ENCODE results near the gene SPZ1. TPM values are rescaled to one million over a fixed set of nuclear protein-coding genes. Genes with fewer than 3 reads are reported as not detected.

Gene SPZ1
- total RNA-seq, 2 donors from 2014 or later, result not detected

DNA sequence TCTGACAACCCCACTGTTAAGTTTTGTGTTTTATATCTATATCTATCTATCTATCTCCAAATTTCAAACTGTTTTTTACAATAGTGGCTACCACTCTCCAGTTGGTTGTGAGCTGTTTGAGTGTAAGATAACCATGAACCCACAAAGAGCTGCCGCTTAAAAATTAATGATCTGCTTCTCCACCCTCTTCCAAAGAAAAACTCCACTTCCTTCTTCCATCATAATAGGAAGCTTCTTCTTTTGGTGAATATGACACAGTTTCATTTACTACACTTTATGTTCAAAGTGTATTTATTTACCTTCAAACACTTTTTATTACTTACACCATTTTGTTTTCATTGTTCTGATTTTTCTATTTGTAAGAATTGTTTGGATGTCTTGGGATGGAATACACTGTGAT, 37.9 kb downstream of the SPZ1 start:
- WGBS, result 93% methylated on average over 1 of the region's 1 CpG
- H3K4me1 ChIP-seq (replicated peaks), result no peaks in the 10 kb centered on the region
- no peak overlapping the region for H3K27ac ChIP-seq
- H3K36me3 ChIP-seq, result no peaks in the 10 kb centered on the region
- intact Hi-C loops (cut with DNase I), result no loop called here
- no peak overlapping the region for H3K4me3 ChIP-seq
- no peaks in the 10 kb centered on the region for H3K27me3 ChIP-seq (replicated peaks; ENCODE audit: insufficient read depth)
- no peaks in the 10 kb centered on the region for H3K9me3 ChIP-seq
- DNase-seq (ENCODE audit: low spot score), result no peak
- TF ChIP-seq POLR2AphosphoS5 (IDR thresholded peaks at IDR 0.05) (no peak), POLR2A (IDR thresholded peaks at IDR 0.05) (no peak)

DNA sequence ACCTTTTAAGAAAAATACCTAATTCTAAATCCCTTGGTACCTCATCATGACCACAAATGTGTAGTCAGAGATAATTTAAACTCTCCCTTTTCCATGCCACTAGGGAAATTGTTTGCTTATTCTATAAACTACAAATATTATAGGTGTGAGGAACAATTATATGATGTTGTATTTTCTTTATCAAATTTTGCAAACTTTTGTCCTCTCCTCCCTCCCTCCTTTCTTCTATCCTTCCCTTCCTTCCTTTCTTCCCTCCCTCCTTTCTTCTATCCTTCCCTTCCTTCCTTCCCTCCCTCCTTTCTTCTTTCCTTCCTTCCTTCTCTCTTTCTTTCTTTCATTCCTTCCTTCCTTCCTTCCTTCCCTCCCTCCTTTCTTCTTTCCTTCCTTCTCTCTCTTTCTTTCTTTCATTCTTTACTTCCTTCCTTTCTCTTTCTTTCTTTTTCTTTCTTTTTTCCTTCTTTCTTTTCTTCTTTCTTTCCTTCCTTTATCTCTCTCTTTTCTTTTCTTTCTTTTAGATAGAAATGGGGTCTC, 41.2 kb downstream of the SPZ1 start:
- no peaks in the 10 kb centered on the region for H3K27me3 ChIP-seq (replicated peaks; ENCODE audit: insufficient read depth)
- H3K4me1 ChIP-seq (replicated peaks), result no peaks in the 10 kb centered on the region
- H3K4me3 ChIP-seq, result no peak overlapping the region
- intact Hi-C loops (cut with DNase I), result no loop called here
- H3K27ac ChIP-seq, result no peak overlapping the region
- H3K36me3 ChIP-seq, result no peaks in the 10 kb centered on the region
- no peak for TF ChIP-seq POLR2AphosphoS5 (IDR thresholded peaks at IDR 0.05)
- TF ChIP-seq POLR2A (IDR thresholded peaks at IDR 0.05), result no peak
- TF ChIP-seq, protein P1, sequence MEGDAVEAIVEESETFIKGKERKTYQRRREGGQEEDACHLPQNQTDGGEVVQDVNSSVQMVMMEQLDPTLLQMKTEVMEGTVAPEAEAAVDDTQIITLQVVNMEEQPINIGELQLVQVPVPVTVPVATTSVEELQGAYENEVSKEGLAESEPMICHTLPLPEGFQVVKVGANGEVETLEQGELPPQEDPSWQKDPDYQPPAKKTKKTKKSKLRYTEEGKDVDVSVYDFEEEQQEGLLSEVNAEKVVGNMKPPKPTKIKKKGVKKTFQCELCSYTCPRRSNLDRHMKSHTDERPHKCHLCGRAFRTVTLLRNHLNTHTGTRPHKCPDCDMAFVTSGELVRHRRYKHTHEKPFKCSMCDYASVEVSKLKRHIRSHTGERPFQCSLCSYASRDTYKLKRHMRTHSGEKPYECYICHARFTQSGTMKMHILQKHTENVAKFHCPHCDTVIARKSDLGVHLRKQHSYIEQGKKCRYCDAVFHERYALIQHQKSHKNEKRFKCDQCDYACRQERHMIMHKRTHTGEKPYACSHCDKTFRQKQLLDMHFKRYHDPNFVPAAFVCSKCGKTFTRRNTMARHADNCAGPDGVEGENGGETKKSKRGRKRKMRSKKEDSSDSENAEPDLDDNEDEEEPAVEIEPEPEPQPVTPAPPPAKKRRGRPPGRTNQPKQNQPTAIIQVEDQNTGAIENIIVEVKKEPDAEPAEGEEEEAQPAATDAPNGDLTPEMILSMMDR (IDR thresholded peaks at IDR 0.05), result no peak
- DNase-seq (ENCODE audit: low spot score), result no peak
- no peaks in the 10 kb centered on the region for H3K9me3 ChIP-seq

DNA sequence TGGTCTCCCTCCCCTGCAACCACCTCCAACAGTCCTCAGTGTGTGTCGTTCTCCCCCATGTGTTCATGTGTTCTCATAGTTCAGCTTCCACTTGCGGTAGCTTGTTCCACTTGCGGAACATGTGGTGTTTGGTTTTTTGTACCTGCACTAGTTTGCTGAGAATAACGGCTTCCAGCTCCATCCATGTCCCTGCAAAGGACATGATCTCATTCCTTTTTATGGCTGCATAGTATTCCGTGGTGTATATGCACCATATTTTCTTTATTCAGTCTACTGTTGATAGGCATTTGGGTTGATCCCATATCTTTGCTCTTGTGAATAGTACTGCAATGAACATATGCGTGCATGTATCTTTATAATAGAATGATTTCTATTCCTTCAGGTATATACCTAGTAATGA, 45.1 kb downstream of the SPZ1 start:
- 91% methylated on average over 6 of the region's 6 CpGs for WGBS
- Histone ChIP-seq H3K4me1 (replicated peaks) (no peaks in the 10 kb centered on the region), H3K36me3 (no peaks in the 10 kb centered on the region), H3K27me3 (replicated peaks; ENCODE audit: insufficient read depth) (no peaks in the 10 kb centered on the region), H3K4me3 (no peak overlapping the region), H3K9me3 (no peaks in the 10 kb centered on the region), H3K27ac (no peak overlapping the region)
- DNase-seq (ENCODE audit: low spot score), result no peak
- TF ChIP-seq POLR2AphosphoS5 (IDR thresholded peaks at IDR 0.05), result no peak
- TF ChIP-seq, protein P1 (IDR thresholded peaks at IDR 0.05), result no peak
- no peak for TF ChIP-seq POLR2A (IDR thresholded peaks at IDR 0.05)
- intact Hi-C loops (cut with DNase I), result no loop called here

DNA sequence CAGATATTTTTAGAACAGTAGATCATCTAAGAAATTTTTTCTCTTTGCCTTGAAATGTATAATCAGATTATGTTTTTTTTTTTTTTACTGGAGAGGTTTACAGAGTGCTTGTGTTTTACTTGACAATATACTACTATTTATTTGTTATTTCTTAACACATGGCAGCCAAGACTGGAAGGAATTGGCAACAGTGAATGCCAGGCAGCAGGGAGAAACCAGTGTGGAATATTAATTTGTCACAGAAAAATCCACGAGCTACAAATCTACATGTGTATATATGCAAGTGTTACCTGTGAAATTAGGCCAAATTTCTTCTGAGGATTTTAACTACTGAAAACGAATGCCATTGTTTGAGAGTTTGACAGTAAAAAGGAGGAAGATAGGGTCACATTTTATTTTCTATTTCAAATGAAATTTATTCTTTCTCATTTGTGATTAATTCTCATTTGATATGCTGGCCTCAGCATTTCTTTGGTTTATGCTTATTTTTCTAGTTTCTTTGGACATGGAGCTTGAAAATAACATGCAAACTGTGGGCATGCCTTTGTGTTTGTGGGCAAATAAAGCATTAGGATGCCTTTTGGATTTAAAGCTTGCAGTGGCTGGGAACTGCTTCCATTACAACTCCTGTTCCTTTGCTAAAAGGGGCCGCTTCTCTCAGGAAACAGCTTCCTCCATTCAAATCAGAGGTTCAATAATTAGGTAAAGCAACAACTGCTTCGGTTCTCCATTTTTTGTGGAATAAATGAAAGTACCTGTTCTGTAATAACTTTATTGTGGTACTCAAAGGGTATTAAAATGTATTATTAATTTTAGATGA, 49.1 kb downstream of the SPZ1 start:
- 47% methylated on average over 4 of the region's 4 CpGs for WGBS
- intact Hi-C loops (cut with DNase I), result no loop called here
- H3K4me3 ChIP-seq, result no peak overlapping the region

DNA sequence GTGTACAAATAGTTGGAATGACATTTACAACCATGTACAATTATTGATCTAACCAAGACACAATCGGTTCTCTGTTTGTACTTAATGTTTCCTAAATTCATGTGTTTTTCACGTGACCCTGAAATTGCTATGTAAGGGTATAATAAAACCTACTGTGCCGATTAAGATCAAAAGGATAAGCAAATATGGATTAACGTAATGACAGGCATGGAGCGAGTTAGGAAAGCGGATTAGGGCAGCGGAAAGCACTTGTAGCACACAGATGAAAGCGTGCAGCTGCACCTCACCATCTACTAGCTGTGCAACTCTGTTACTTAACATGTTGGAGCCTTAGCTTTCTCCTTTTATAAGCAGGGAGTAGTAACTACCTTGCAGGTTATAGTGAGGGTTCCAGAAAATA, 49.7 kb downstream of the SPZ1 start:
- intact Hi-C loops (cut with DNase I), result no loop called here
- 36% methylated on average over 8 of the region's 8 CpGs for WGBS
- Histone ChIP-seq H3K27me3 (replicated peaks; ENCODE audit: insufficient read depth) (no peaks in the 10 kb centered on the region), H3K4me3 (no peak overlapping the region), H3K27ac (no peak overlapping the region), H3K36me3 (no peaks in the 10 kb centered on the region), H3K9me3 (no peaks in the 10 kb centered on the region), H3K4me1 (replicated peaks) (no peaks in the 10 kb centered on the region)
- no peak for DNase-seq (ENCODE audit: low spot score)
- TF ChIP-seq, protein P1 (IDR thresholded peaks at IDR 0.05), result no peak
- TF ChIP-seq POLR2A (IDR thresholded peaks at IDR 0.05), result no peak
- no peak for TF ChIP-seq POLR2AphosphoS5 (IDR thresholded peaks at IDR 0.05)

More for the DNA sequence above, 49.1 kb downstream of the SPZ1 start:
- TF ChIP-seq, protein P1 (IDR thresholded peaks at IDR 0.05), result no peak
- TF ChIP-seq POLR2A (IDR thresholded peaks at IDR 0.05) (no peak), POLR2AphosphoS5 (IDR thresholded peaks at IDR 0.05) (no peak)
- Histone ChIP-seq H3K27ac (no peak overlapping the region), H3K36me3 (no peaks in the 10 kb centered on the region), H3K27me3 (replicated peaks; ENCODE audit: insufficient read depth) (no peaks in the 10 kb centered on the region), H3K9me3 (no peaks in the 10 kb centered on the region), H3K4me1 (replicated peaks) (no peaks in the 10 kb centered on the region)
- DNase-seq (ENCODE audit: low spot score), result no peak

All from prostate gland (tissue), 2 donors.